NCI-H2107 (cell line): Measurements from ENCODE around the gene MYOF.
"Not testable (repeated sequence)": the region's sequence is repeated elsewhere in the genome, so short reads cannot be mapped to it uniquely, and the experiment has no call there.

ENCODE experiments used
- DNase-seq: peaks from one replicate; lab custom pipeline; 2025; lab: John Stamatoyannopoulos, UW

Gene MYOF

DNA sequence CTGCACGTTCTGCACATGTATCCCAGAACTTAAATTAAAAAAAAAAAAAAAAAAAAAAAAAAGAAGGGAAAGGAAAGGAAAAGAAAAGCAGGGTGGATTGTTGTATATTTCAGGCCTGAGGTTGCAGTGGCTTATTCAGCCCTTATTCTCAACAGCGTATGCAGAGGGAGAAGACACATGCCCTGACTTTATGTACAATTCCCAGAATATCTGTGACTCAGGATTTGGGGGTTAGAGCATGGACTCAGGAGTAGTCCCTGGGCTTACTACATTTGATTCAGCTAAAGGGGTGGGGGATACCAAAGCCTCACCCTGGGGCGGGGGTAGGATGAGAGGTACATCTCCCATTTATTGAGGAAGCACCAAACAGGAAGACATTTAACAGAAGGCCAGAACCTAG is 137.4 kb downstream of the MYOF start:
- no peak for DNase-seq

GRCh38 chr10:93342921-93343320 is 139.2 kb downstream of the MYOF start:
- no peak for DNase-seq

DNA sequence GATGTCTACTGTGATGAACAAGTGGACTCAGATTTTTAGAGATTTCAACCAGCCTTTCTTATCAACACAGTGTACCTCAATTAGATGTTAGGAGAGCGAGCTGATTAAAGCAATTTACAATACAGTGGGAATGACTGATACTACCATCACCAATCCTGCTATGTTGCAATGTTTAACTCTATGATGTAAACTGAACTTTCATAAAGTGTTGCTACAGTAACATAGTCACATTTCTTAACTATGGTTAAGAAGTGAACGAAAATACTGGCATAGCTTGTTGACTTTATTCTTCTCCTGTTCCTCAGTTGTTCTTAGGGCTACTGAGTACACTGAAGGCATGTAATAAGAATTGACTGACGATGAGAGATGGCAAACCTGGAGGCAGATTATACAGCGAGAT is 139.8 kb downstream of the MYOF start:
- DNase-seq = no peak

- DNase-seq = no peak
These were observed 144.8 kb downstream of the MYOF start for GRCh38 chr10:93337309-93337721.

DNA sequence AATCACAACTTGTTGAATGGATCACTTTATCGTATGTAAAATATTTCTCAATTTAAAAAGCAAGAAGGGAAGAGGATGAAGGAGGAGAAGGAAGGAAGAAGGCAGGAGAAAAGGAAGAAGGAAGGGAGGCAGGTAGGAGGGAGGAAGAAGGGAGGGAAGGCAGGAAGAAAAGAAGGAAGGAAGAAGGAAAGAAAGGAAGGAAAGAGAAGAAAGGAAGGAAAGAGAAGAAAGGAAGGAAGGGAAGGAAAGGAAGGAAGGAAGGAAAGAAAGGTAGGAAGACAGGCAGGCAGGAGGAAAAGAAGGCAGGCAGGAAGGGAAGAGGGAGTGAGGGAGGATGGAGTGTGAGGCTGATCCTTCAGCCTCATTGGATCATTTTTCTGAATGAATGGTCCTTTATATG is 145.5 kb downstream of the MYOF start:
- DNase-seq = no peak

GRCh38 chr10:93336110-93336509 is 146.0 kb downstream of the MYOF start:
- DNase-seq = no peak

DNA sequence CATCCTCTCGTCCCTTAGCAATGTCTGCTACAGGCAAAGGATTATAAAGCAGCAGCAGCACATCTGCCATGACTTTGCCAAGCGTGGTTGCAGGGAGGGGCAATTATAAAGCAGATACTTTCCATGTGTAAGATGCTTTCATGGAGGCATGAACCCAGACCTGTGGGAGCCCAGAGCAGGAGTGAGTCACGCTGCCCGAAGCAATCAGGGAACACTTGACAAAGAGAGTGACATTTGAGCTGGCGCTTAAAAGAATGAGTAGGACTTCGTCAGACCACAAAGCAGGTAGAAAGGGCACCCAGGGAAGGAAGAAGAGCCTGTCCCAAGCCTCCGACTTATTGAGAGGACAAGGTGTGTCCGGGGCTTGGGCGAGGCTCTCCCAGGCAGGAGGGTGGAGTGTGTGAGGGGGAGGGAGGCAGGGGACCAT is 147.2 kb downstream of the MYOF start:
- peak; percentile 44 for DNase-seq

- DNase-seq = no peak
These were observed 148.0 kb downstream of the MYOF start for GRCh38 chr10:93334181-93334580.

GRCh38 chr10:93333278-93333978 is 148.7 kb downstream of the MYOF start:
- DNase-seq = no peak

- DNase-seq = no peak
These were observed 151.3 kb downstream of the MYOF start for GRCh38 chr10:93330824-93331223.

- no peak for DNase-seq
These were observed 162.2 kb downstream of the MYOF start for GRCh38 chr10:93319896-93320295.

DNA sequence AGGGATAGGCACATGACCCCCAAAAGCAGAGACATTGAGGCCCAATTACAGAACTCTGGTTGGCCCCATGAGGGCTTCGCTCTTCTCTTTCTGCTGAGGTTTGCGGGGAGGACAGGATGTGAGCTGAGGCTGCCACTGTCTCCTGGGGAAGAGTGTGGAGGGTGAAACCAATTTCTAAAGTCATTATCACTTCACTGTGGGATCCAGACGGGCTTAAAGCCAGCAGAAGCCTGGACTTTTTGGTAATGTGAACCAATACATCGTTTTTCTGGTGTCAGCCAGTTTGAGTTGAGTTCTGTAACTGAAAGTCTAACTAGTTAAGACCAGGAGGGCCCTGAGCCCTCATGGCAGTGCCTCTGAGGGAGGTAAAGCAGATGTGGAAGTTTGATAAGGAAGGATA is 163.0 kb downstream of the MYOF start:
- no peak for DNase-seq

DNA sequence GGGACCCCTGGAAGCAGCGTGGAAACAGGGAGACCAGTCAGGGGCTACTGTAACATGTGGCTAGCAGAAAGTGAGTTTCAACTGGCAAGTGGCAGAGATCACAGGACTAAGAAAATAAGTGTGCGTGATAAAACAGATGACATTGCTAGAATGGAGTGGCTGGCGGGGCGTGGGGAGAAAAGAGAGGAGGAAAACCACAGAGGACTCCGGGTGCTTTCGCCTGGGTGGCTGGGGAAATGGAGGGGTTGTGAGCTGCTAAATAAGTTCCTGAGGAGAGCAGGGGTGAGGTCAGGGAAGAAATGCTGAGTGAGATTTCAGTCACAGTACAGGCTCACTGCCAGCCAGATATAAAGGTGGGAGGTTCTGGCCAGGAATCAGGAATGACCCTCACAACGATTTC is 166.9 kb downstream of the MYOF start:
- DNase-seq = no peak

- not testable (repeated sequence) for DNase-seq
These were observed 167.5 kb downstream of the MYOF start for GRCh38 chr10:93314656-93315055.

- DNase-seq = no peak
These were observed 168.3 kb downstream of the MYOF start for GRCh38 chr10:93313798-93314197.

DNA sequence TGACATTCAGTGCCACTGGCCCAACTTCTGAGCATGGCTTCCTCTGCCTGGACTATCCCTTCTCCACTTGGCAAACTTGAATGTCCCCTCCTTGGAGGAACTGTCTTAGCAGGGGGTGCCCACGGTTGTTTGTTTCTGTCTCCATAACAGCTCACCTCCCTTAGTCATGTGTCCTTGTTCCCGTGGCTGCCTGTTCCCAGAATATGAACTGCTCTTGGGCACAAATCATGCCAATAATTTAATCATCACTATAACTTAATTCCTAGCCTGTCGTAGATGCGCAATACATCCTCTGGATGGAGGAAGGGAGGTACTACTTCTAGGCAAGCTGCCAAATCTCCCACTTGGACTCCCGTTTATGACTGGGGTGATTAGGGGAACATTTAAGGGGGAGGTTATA is 173.1 kb downstream of the MYOF start:
- DNase-seq = no peak

GRCh38 chr10:93305122-93305521 is 177.0 kb downstream of the MYOF start:
- DNase-seq = no peak

DNA sequence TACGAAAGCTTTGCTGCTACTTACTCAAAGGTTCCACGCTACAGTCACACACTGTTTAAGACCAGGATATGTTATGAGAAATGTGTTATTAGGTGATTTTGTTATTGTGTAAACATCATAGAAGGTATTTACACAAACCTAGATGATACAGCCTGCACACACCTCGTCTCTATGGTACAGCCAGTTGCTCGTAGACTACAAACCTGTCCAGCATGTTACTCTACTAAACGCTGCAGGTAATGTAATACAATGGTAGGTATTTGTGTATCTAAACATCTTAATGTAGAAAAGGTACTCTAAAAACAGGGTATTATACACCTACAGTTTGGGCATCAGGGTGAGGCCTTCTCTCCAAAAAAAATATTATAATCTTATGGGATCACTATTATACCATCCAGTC is 181.2 kb downstream of the MYOF start:
- DNase-seq = no peak

DNA sequence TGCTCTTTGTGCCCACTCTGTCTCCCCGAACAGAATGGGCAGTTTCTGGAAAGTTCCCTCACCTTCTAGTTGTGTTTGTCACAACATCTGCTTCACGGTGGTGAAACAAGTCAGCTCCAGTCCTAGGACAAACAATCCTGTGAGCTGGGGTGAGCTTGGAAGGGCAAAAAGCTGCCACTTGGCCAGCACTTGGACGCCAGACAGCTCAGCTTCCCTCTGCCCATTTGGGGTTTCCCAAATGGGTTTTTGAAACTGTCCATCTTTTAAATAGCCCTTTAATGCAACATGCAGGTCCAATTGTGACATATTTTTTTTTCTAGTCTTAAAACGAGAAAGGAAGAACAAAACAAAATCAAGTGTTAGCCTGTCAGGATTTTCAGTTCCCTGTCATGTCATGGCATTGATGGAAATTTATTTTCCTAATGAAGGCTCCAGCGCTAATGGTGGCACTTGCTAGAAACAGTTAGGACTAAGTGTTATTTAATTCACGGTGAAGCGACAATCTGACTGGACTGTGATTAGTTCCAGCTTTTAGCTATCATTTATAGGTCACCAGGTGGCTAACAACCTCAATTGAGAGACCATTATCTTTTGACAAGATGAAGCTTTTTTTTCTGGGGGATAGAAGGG is 181.7 kb downstream of the MYOF start:
- no peak for DNase-seq

DNA sequence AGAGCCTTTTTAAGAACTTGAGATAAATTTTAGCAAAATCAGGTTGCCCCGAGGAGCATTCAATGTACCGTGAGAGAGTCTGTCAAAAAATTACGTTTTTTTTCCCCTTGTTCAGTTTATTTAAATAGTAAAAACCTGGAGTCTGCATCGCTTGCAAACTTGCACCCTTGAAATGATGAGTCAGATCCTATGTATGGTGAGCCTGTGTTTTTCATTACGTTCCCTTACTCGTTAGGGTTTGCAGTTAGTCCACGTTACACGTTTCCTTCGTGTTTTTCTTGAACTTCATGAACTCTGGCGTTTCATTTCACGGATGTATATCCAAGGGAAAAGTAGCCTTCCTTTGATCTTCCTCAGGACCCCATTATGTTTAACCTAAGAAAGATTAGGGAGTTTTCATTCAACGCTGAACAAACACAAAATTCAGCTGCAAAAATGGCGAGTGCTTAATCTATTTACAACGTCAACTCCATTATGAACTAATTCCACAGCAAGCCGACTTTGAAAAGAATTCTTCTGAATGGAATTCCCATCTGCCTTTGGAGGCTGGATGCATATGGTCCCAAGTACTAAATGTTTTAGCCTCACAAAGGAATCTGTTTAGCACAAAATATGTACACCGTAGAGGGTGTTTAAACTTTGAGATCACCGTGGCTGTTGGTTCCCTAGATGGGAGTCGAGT is 182.4 kb downstream of the MYOF start:
- DNase-seq = no peak

DNA sequence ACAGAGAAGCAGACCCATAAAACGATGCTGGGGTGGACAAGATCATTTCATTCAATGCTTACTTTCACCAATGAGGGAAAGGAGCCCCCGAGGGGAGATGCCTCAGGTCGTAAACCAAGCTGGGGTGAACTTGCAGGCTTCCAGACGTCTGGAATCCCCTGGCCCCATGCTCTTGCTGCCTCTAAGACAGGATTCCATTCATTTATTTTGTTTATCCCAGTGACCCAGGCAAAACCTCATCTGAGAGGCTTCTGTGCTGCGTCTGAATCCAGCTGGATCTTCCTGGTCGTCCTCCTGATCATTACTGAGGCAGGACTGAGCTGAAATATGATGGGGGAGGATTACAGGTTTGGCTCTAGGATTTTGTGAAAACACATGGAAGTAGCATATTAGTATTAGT is 182.9 kb downstream of the MYOF start:
- no peak for DNase-seq

GRCh38 chr10:93296151-93296550 is 186.0 kb downstream of the MYOF start:
- DNase-seq = no peak

GRCh38 chr10:93293999-93294398 is 188.1 kb downstream of the MYOF start:
- no peak for DNase-seq
